Measurements from ENCODE around the gene CFAP20DC. TPM values are rescaled to one million over a fixed set of nuclear protein-coding genes. Genes with fewer than 3 reads are reported as not detected.
"Not testable (repeated sequence)": the region's sequence is repeated elsewhere in the genome, so short reads cannot be mapped to it uniquely, and the experiment has no call there.

CFAP20DC gene
- total and polyA plus RNA-seq, 2 of the 8 experiments (the other 6 are each of a cell fraction or from before 2014, with no cell fraction given): 2.2 to 2.8 TPM

GRCh38 chr3:58704745-58705144 lies 345.1 kb downstream of the CFAP20DC start:
- Histone ChIP-seq H2AFZ (ENCODE audit: low read length) (no peak overlapping the region), H3K4me3 (ENCODE audit: extremely low read depth in 1 of 4, insufficient read depth in 2 of 4, low read depth in 3 of 4, low read length in 4 of 4) (no peak overlapping the region), H3K27ac (ENCODE audit: low read depth, low read length) (no peak overlapping the region), H3K79me2 (ENCODE audit: control insufficient read depth in 1 of 2, insufficient read depth in 2 of 2, low read length in 2 of 2) (no peaks in the 10 kb centered on the region), H3K56ac (replicated peaks; ENCODE audit: insufficient read length, low read depth, low read length) (no peak overlapping the region), H4K91ac (replicated peaks; ENCODE audit: insufficient read length, low read length) (no peak overlapping the region), H2BK15ac (ENCODE audit: low read length) (no peak overlapping the region), H3K23me2 (ENCODE audit: low read depth, low read length) (peaks cover 2% of the 10 kb centered on the region; the same call in 1 of the 2 replicates), H3K4me1 (replicated peaks in 1 of 4; ENCODE audit: control insufficient read depth in 3 of 4, insufficient read depth in 4 of 4, low read length in 3 of 4) (no peaks in the 10 kb centered on the region), H2BK12ac (ENCODE audit: low read depth, low read length) (no peak overlapping the region), H3K79me1 (ENCODE audit: low read depth, low read length) (no peaks in the 10 kb centered on the region), H3K14ac (ENCODE audit: insufficient read length) (no peak overlapping the region), H3K9ac (replicated peaks in 1 of 4; ENCODE audit: extremely low read depth in 1 of 4, low read depth in 3 of 4, low read length in 3 of 4) (no peak overlapping the region), H3K4ac (replicated peaks; ENCODE audit: insufficient read length, low read depth, low read length) (no peak overlapping the region), H4K8ac (ENCODE audit: extremely low read depth, insufficient read depth, low read length) (no peak overlapping the region), H2BK5ac (ENCODE audit: low read depth, low read length) (no peak overlapping the region), H3K36me3 (ENCODE audit: control insufficient read depth in 2 of 4, insufficient read depth in 4 of 4, low read length in 3 of 4) (no peaks in the 10 kb centered on the region), H3K9me3 (ENCODE audit: insufficient read depth in 2 of 2, low read depth in 1 of 2, low read length in 1 of 2) (peaks cover 0 to 6% of the 10 kb centered on the region in 2 experiments; a peak in 2 of 4 replicates), H2BK20ac (ENCODE audit: low read length) (no peak overlapping the region), H4K20me1 (replicated peaks in 1 of 2; ENCODE audit: control insufficient read depth in 1 of 2, insufficient read depth in 2 of 2, low read length in 2 of 2) (no peaks in the 10 kb centered on the region), H2BK120ac (replicated peaks; ENCODE audit: low read depth, low read length) (no peak overlapping the region), H3K4me2 (ENCODE audit: insufficient read depth in 1 of 2, low read depth in 2 of 2, low read length in 2 of 2) (no peak overlapping the region), H3K27me3 (replicated peaks in 1 of 4; ENCODE audit: control insufficient read depth in 3 of 4, extremely low read depth in 1 of 4, insufficient read depth in 3 of 4, low read length in 3 of 4) (no peaks in the 10 kb centered on the region), H3K18ac (ENCODE audit: extremely low read depth, low read length) (no peak overlapping the region), H2AK5ac (ENCODE audit: low read depth, low read length) (no peak overlapping the region), H3K23ac (ENCODE audit: insufficient read length) (no peak overlapping the region), H4K5ac (ENCODE audit: insufficient read length, low read depth, low read length) (no peak overlapping the region)
- TF ChIP-seq SRF (IDR thresholded peaks at IDR 0.05; ENCODE audit: low read depth, low read length) (no peak), KDM5A (IDR thresholded peaks at IDR 0.05; ENCODE audit: low read length) (no peak)
- FAIRE-seq: no peak
- ChIA-PET POLR2A (ENCODE audit: partially characterized antibody) (no interaction called here), CTCF (ENCODE audit: partially characterized antibody) (interaction anchor here (1.1 kb wide), 1 partner anchor 9 kb away, joined by 3 read pairs; no protein-coding TSS in a partner anchor)
- DNase-seq (ENCODE audit: low read depth in 1 of 2, low spot score in 2 of 2): no peak
- 87% methylated on average over 2 of the region's 2 CpGs; no CpG with 5 or more reads in 1 of the 2 experiments for WGBS, 2 experiments (ENCODE audit: extremely low coverage in 1 of 2, insufficient coverage in 1 of 2, insufficient read length in 1 of 2, insufficient replicate concordance in 2 of 2, low coverage in 1 of 2, low lambda C conversion rate in 2 of 2, missing lambda C conversion rate in 1 of 2)

GRCh38 chr3:58704304-58704703 lies 345.5 kb downstream of the CFAP20DC start:
- H3K23me2 ChIP-seq (ENCODE audit: low read depth, low read length); H3K27me3 ChIP-seq (replicated peaks in 1 of 4; ENCODE audit: control insufficient read depth in 3 of 4, extremely low read depth in 1 of 4, insufficient read depth in 3 of 4, low read length in 3 of 4); H2BK120ac ChIP-seq (replicated peaks; ENCODE audit: low read depth, low read length); H2BK5ac ChIP-seq (ENCODE audit: low read depth, low read length); H3K56ac ChIP-seq (replicated peaks; ENCODE audit: insufficient read length, low read depth, low read length); H3K36me3 ChIP-seq (ENCODE audit: control insufficient read depth in 2 of 4, insufficient read depth in 4 of 4, low read length in 3 of 4); H2BK20ac ChIP-seq (ENCODE audit: low read length); H2AK5ac ChIP-seq (ENCODE audit: low read depth, low read length); H4K5ac ChIP-seq (ENCODE audit: insufficient read length, low read depth, low read length); DNase-seq (ENCODE audit: low read depth in 1 of 2, low spot score in 2 of 2); POLR2A ChIA-PET (ENCODE audit: partially characterized antibody); H3K9ac ChIP-seq (replicated peaks in 1 of 4; ENCODE audit: extremely low read depth in 1 of 4, low read depth in 3 of 4, low read length in 3 of 4); H3K27ac ChIP-seq (ENCODE audit: low read depth, low read length); H3K4me1 ChIP-seq (replicated peaks in 1 of 4; ENCODE audit: control insufficient read depth in 3 of 4, insufficient read depth in 4 of 4, low read length in 3 of 4); H3K4me2 ChIP-seq (ENCODE audit: insufficient read depth in 1 of 2, low read depth in 2 of 2, low read length in 2 of 2); H3K18ac ChIP-seq (ENCODE audit: extremely low read depth, low read length); H3K79me1 ChIP-seq (ENCODE audit: low read depth, low read length); H2AFZ ChIP-seq (ENCODE audit: low read length); H4K20me1 ChIP-seq (replicated peaks in 1 of 2; ENCODE audit: control insufficient read depth in 1 of 2, insufficient read depth in 2 of 2, low read length in 2 of 2); H3K23ac ChIP-seq (ENCODE audit: insufficient read length); H2BK12ac ChIP-seq (ENCODE audit: low read depth, low read length); H3K79me2 ChIP-seq (ENCODE audit: control insufficient read depth in 1 of 2, insufficient read depth in 2 of 2, low read length in 2 of 2); H4K8ac ChIP-seq (ENCODE audit: extremely low read depth, insufficient read depth, low read length); H4K91ac ChIP-seq (replicated peaks; ENCODE audit: insufficient read length, low read length); H2BK15ac ChIP-seq (ENCODE audit: low read length); H3K14ac ChIP-seq (ENCODE audit: insufficient read length); H3K4ac ChIP-seq (replicated peaks; ENCODE audit: insufficient read length, low read depth, low read length); H3K4me3 ChIP-seq (ENCODE audit: extremely low read depth in 1 of 4, insufficient read depth in 2 of 4, low read depth in 3 of 4, low read length in 4 of 4); H3K9me3 ChIP-seq (ENCODE audit: insufficient read depth in 2 of 2, low read depth in 1 of 2, low read length in 1 of 2); FAIRE-seq: not testable (repeated sequence)
- 96% methylated on average over 2 of the region's 2 CpGs; no CpG with 5 or more reads in 1 of the 2 experiments for WGBS, 2 experiments (ENCODE audit: extremely low coverage in 1 of 2, insufficient coverage in 1 of 2, insufficient read length in 1 of 2, insufficient replicate concordance in 2 of 2, low coverage in 1 of 2, low lambda C conversion rate in 2 of 2, missing lambda C conversion rate in 1 of 2)
- CTCF ChIA-PET (ENCODE audit: partially characterized antibody): interaction anchor here (1.1 kb wide), 1 partner anchor 10 kb away, joined by 3 read pairs; no protein-coding TSS in a partner anchor

Data from H1 (cell line).